IMR-90 (cell line): ENCODE results near the gene TRAPPC3. TPM values are rescaled to one million over a fixed set of nuclear protein-coding genes. Genes with fewer than 3 reads are reported as not detected.

Experiments
- ATAC-seq: fragments of 200-7000 bp; cut with Tn5 transposase; 2 replicates; pipeline ENCODE4 v1.9.1; 2020; ENCODE audit warnings: low read depth, mild to moderate bottlenecking, moderate library complexity
- BruUV-seq: library from RNA; stranded (reverse); fragments of 400-500 nt; replicated peaks from 2 replicates; lab custom pipeline; 2021; lab: Mats Ljungman, UMichigan
- CTCF ChIA-PET: fragments of 300-600 bp; formaldehyde crosslinking; extraction: SDS; loops from one replicate; lab custom pipeline; 2021; ENCODE audit warnings: antibody characterized with exemption; lab: Yijun Ruan, JAX
- POLR2A ChIA-PET: fragments of 300-600 bp; sonication (Branson Sonifier 250); formaldehyde crosslinking; loops from one replicate; lab custom pipeline; 2022; ENCODE audit warnings: antibody characterized with exemption; ENCODE audit not compliant: unreplicated experiment; lab: Charles Lee
- DNase-seq: peaks from one replicate; pipeline ENCODE4 v3.0.0; 2013
- H2AFZ ChIP-seq: replicated peaks from 2 replicates; pipeline ENCODE3; 2013; ENCODE audit warnings: low read length, mild to moderate bottlenecking; ENCODE audit not compliant: poor library complexity
- H2AK5ac ChIP-seq: 2 replicates; pipeline ENCODE4 v1.6.1; 2013; ENCODE audit warnings: low read depth, low read length, inconsistent platforms
- H2AK9ac ChIP-seq: replicated peaks from 2 replicates; pipeline ENCODE3; 2013; ENCODE audit warnings: mild to moderate bottlenecking, low read depth, low read length, moderate library complexity; ENCODE audit not compliant: poor library complexity
- H2BK120ac ChIP-seq: 2 replicates; pipeline ENCODE4 v1.6.1; 2013; ENCODE audit warnings: low read depth, low read length, inconsistent platforms
- H2BK15ac ChIP-seq: 3 replicates; pipeline ENCODE4 v1.6.1; 2013; ENCODE audit warnings: low read depth, low read length, inconsistent platforms
- H2BK20ac ChIP-seq: 2 replicates; pipeline ENCODE4 v1.6.1; 2013; ENCODE audit warnings: low read depth, mild to moderate bottlenecking, inconsistent platforms, low read length, moderate library complexity
- H2BK5ac ChIP-seq: 2 replicates; pipeline ENCODE4 v1.6.1; 2013; ENCODE audit warnings: mild to moderate bottlenecking, low read depth, low read length, inconsistent platforms; ENCODE audit not compliant: poor library complexity, severe bottlenecking
- H3K14ac ChIP-seq: replicated peaks from 2 replicates; pipeline ENCODE4 v1.6.1; 2013; ENCODE audit warnings: low read depth, low read length, inconsistent platforms
- H3K18ac ChIP-seq: 2 replicates; pipeline ENCODE4 v1.6.1; 2013; ENCODE audit warnings: low read depth, low read length, control low read depth
- H3K23ac ChIP-seq: 2 replicates; pipeline ENCODE4 v1.6.1; 2013; ENCODE audit warnings: low read depth, low read length, inconsistent platforms
- H3K27ac ChIP-seq: 2 replicates; pipeline ENCODE4 v1.5.1; 2013; ENCODE audit warnings: mild to moderate bottlenecking, control low read depth, low read length; ENCODE audit not compliant: insufficient read depth
- H3K27me3 ChIP-seq: 2 replicates; pipeline ENCODE4 v1.6.1; 2013; ENCODE audit warnings: low read length; ENCODE audit not compliant: control insufficient read depth, insufficient read depth
- H3K36me3 ChIP-seq: 2 replicates; pipeline ENCODE4 v1.6.1; 2013; ENCODE audit warnings: low read length, mixed read lengths; ENCODE audit not compliant: control insufficient read depth, insufficient read depth
- H3K4ac ChIP-seq: 2 replicates; pipeline ENCODE4 v1.6.1; 2013; ENCODE audit warnings: low read depth, low read length, inconsistent platforms
- H3K4me1 ChIP-seq: 2 replicates; pipeline ENCODE4 v1.6.1; 2013; ENCODE audit warnings: low read length, mixed read lengths; ENCODE audit not compliant: control insufficient read depth, insufficient read depth
- H3K4me2 ChIP-seq: 2 replicates; pipeline ENCODE4 v1.6.1; 2013; ENCODE audit warnings: low read depth, mild to moderate bottlenecking, control low read depth, low read length, moderate library complexity
- H3K4me3 ChIP-seq: 2 replicates; pipeline ENCODE4 v1.5.1; 2013; ENCODE audit warnings: low read depth, mild to moderate bottlenecking, control low read depth, low read length, moderate library complexity; ENCODE audit not compliant: insufficient read depth
- H3K56ac ChIP-seq: 2 replicates; pipeline ENCODE4 v1.6.1; 2013; ENCODE audit warnings: low read length, inconsistent platforms; ENCODE audit not compliant: insufficient read depth; ENCODE audit errors: extremely low read depth
- H3K79me1 ChIP-seq, 2 experiments: 2 replicates each; pipeline ENCODE4 v1.6.1; 2013; ENCODE audit warnings: low read length in 2 of 2, inconsistent platforms in 1 of 2, low read depth in 1 of 2
- H3K9ac ChIP-seq: 2 replicates; pipeline ENCODE4 v1.6.1; 2013; ENCODE audit warnings: low read depth, low read length, control low read depth
- H3K9me1 ChIP-seq: 2 replicates; pipeline ENCODE4 v1.6.1; 2013; ENCODE audit warnings: low read length, inconsistent platforms; ENCODE audit not compliant: insufficient read depth
- H3K9me3 ChIP-seq: 2 replicates; pipeline ENCODE4 v1.6.1; 2013; ENCODE audit warnings: low read length; ENCODE audit not compliant: control insufficient read depth, insufficient read depth
- H4K20me1 ChIP-seq: 2 replicates; pipeline ENCODE4 v1.6.1; 2013; ENCODE audit warnings: low read length, inconsistent platforms; ENCODE audit not compliant: insufficient read depth
- H4K5ac ChIP-seq: 2 replicates; pipeline ENCODE4 v1.6.1; 2013; ENCODE audit warnings: mild to moderate bottlenecking, low read depth, low read length, control low read depth
- H4K8ac ChIP-seq, 2 experiments: 2 replicates each; pipeline ENCODE4 v1.6.1; 2013; ENCODE audit warnings: low read depth in 2 of 2, low read length in 2 of 2, control low read depth in 1 of 2, inconsistent platforms in 1 of 2
- H4K91ac ChIP-seq: 2 replicates; pipeline ENCODE4 v1.6.1; 2013; ENCODE audit warnings: low read depth, low read length, inconsistent platforms; ENCODE audit not compliant: insufficient read depth
- BHLHE40 ChIP-seq: fragments of 150-350 bp; IDR thresholded peaks from 2 replicates; pipeline ENCODE4 v1.6.1; 2016; ENCODE audit warnings: mild to moderate bottlenecking, low read depth, low read length
- CEBPB ChIP-seq: IDR thresholded peaks from 2 replicates; pipeline ENCODE4 v1.6.1; 2012; ENCODE audit warnings: low read depth, low read length, improper control_type of control experiment
- CHD1 ChIP-seq: IDR thresholded peaks from 2 replicates; pipeline ENCODE4 v1.6.1; 2012; ENCODE audit warnings: low read depth, low read length, improper control_type of control experiment
- FOS ChIP-seq: fragments of 150-350 bp; IDR thresholded peaks from 2 replicates; pipeline ENCODE4 v1.6.1; 2016; ENCODE audit warnings: low read depth, low read length
- MAFK ChIP-seq: IDR thresholded peaks from 2 replicates; pipeline ENCODE4 v1.6.1; 2012; ENCODE audit warnings: low read depth, low read length, improper control_type of control experiment
- MAZ ChIP-seq: IDR thresholded peaks from 2 replicates; pipeline ENCODE4 v1.6.1; 2012; ENCODE audit warnings: low read depth, mild to moderate bottlenecking, low read length, improper control_type of control experiment, moderate library complexity, borderline replicate concordance
- MXI1 ChIP-seq: IDR thresholded peaks from 2 replicates; pipeline ENCODE4 v1.6.1; 2012; ENCODE audit warnings: low read depth, mild to moderate bottlenecking, low read length, moderate library complexity, borderline replicate concordance
- NFE2L2 ChIP-seq: fragments of 150-350 bp; IDR thresholded peaks from 2 replicates; pipeline ENCODE4 v1.6.1; 2016; ENCODE audit warnings: low read depth, mild to moderate bottlenecking, low read length
- POLR2A ChIP-seq: IDR thresholded peaks from 2 replicates; pipeline ENCODE4 v1.6.1; 2012; ENCODE audit warnings: mild to moderate bottlenecking, low read depth, low read length
- RAD21 ChIP-seq: IDR thresholded peaks from 2 replicates; pipeline ENCODE4 v1.6.1; 2012; ENCODE audit warnings: low read length, improper control_type of control experiment
- RCOR1 ChIP-seq: IDR thresholded peaks from 2 replicates; pipeline ENCODE4 v1.6.1; 2012; ENCODE audit warnings: mild to moderate bottlenecking, low read length, improper control_type of control experiment; ENCODE audit not compliant: insufficient replicate concordance
- RFX5 ChIP-seq: IDR thresholded peaks from 2 replicates; pipeline ENCODE4 v1.8.0; 2012; ENCODE audit warnings: low read depth, mild to moderate bottlenecking, low read length, moderate library complexity
- SMC3 ChIP-seq: fragments of 150-350 bp; IDR thresholded peaks from 2 replicates; pipeline ENCODE4 v1.6.1; 2016; ENCODE audit warnings: low read depth, mild to moderate bottlenecking, antibody characterized with exemption, low read length, moderate library complexity
- WGBS, 2 experiments: methylation state at CpG; one replicate each; pipeline versions ENCODE4 v1.1.5 to v1.1.7; 2013; ENCODE audit warnings: missing lambda C conversion rate in 2 of 2; ENCODE audit not compliant: insufficient read length in 1 of 2; ENCODE audit errors: extremely low coverage in 2 of 2; 5-methylcytosine and 5-hydroxymethylcytosine counted together
- dilution Hi-C: fragments of 300-500 bp; cut with HindIII; formaldehyde crosslinking; loops from one replicate; pipeline ENCODE4 v1.14.3; 2018; ENCODE audit warnings: low sequenced_read_pairs; ENCODE audit not compliant: unreplicated experiment
- in situ Hi-C: fragments of 300-500 bp; cut with MboI; formaldehyde crosslinking; loops from 3 replicates; pipeline ENCODE4 v1.14.3; 2019; ENCODE audit warnings: low sequenced_read_pairs, inconsistent platforms, mixed read lengths
- intact Hi-C: fragments of 100-400 bp; cut with micrococcal nuclease; formaldehyde crosslinking; loops from 2 replicates; pipeline ENCODE4 v1.10.0; 2022
- polyA plus RNA-seq, 3 experiments: library from polyadenylated mRNA; depleted of rRNA; stranded (reverse); fragments of >200 nt; gene quantifications; 2 replicates each; pipeline ENCODE4 v1.2.3, GENCODE V29; 2012; ENCODE audit warnings: low replicate concordance in 1 of 3
- total RNA-seq: library from RNA; depleted of rRNA; stranded (reverse); fragments of >200 nt; gene quantifications from 2 replicates; pipeline ENCODE4 v1.2.3, GENCODE V29; 2012
- TF ChIP-seq, protein P1 (sequence below): fragments of 150-350 bp; IDR thresholded peaks from 2 replicates; pipeline ENCODE4 v1.6.1; 2016; ENCODE audit warnings: low read depth, mild to moderate bottlenecking, low read length, moderate library complexity, borderline replicate concordance
- TF ChIP-seq, protein P2 (sequence below): fragments of 150-350 bp; IDR thresholded peaks from 2 replicates; pipeline ENCODE4 v1.6.1; 2017; ENCODE audit warnings: mild to moderate bottlenecking, antibody characterized with exemption, low read length, low read depth
- TF ChIP-seq, protein P3 (sequence below): conservative IDR thresholded peaks from 2 replicates; pipeline ENCODE4 v1.5.1; 2012; ENCODE audit warnings: mild to moderate bottlenecking, low read depth, low read length, improper control_type of control experiment

TRAPPC3 gene
- total and polyA plus RNA-seq, 2 of the 4 experiments (the other 2 are of a cell fraction): 76.0 to 77.8 TPM

DNA sequence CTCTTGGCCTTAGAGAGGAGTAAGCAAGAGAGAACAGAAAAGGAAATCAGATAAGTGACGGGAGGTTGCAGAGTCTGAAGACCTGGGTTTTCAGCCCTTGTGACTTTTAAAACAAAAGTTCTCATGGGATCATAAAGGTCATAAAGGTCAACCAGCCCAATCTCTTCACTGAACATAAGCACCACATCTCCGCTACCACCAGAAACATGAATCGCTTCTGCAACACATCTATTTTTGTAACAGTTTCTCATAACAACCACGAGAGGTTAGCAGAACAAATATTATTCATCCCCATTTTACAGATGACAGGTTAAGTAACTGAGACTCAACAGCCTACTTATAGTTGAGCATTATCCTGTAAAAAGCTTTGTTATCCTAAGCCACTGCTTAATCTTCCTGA, 5.9 kb downstream of the TRAPPC3 start:
- Histone ChIP-seq H3K9ac (no peak overlapping the region), H2AK9ac (no peak overlapping the region), H2AK5ac (no peak overlapping the region), H3K36me3 (peaks cover 7% of the 10 kb centered on the region), H3K4me3 (no peak overlapping the region), H4K8ac (no peak overlapping the region), H3K4me1 (no peaks in the 10 kb centered on the region; the same call in 1 of the 2 replicates), H3K4ac (no peak overlapping the region), H2BK120ac (no peak overlapping the region), H4K91ac (no peak overlapping the region), H3K27ac (no peak overlapping the region), H2BK20ac (no peak overlapping the region), H2AFZ (no peak overlapping the region), H3K18ac (no peak overlapping the region), H3K23ac (no peak overlapping the region), H3K9me3 (no peaks in the 10 kb centered on the region), H4K5ac (no peak overlapping the region), H2BK15ac (no peak overlapping the region), H3K56ac (no peak overlapping the region), H4K20me1 (peaks cover 12% of the 10 kb centered on the region; the same call in 1 of the 2 replicates), H2BK5ac (no peak overlapping the region), H3K79me1 (peaks cover 24 to 67% of the 10 kb centered on the region in 2 experiments), H3K9me1 (peaks cover 3% of the 10 kb centered on the region; the same call in 1 of the 2 replicates), H3K4me2 (no peak overlapping the region), H3K14ac (no peak overlapping the region), H3K27me3 (no peaks in the 10 kb centered on the region)
- CTCF ChIA-PET: no interaction called here
- POLR2A ChIA-PET: no interaction called here
- intact Hi-C loops (no loop called here), dilution Hi-C loops (no loop called here), in situ Hi-C loops (no loop called here)
- ATAC-seq (no peak), DNase-seq (no peak)
- BruUV-seq: no TSS peak
- TF ChIP-seq MAFK: no peak
- TF ChIP-seq MAZ: no peak
- TF ChIP-seq BHLHE40: no peak
- TF ChIP-seq RCOR1: no peak
- TF ChIP-seq CEBPB: no peak
- no peak for TF ChIP-seq MXI1
- TF ChIP-seq RAD21: no peak
- no peak for TF ChIP-seq FOS
- TF ChIP-seq, protein P1, sequence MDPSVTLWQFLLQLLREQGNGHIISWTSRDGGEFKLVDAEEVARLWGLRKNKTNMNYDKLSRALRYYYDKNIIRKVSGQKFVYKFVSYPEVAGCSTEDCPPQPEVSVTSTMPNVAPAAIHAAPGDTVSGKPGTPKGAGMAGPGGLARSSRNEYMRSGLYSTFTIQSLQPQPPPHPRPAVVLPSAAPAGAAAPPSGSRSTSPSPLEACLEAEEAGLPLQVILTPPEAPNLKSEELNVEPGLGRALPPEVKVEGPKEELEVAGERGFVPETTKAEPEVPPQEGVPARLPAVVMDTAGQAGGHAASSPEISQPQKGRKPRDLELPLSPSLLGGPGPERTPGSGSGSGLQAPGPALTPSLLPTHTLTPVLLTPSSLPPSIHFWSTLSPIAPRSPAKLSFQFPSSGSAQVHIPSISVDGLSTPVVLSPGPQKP: no peak
- TF ChIP-seq CHD1: no peak
- TF ChIP-seq POLR2A: no peak
- no peak for TF ChIP-seq SMC3
- no peak for TF ChIP-seq RFX5
- TF ChIP-seq NFE2L2: no peak
- TF ChIP-seq, protein P2, sequence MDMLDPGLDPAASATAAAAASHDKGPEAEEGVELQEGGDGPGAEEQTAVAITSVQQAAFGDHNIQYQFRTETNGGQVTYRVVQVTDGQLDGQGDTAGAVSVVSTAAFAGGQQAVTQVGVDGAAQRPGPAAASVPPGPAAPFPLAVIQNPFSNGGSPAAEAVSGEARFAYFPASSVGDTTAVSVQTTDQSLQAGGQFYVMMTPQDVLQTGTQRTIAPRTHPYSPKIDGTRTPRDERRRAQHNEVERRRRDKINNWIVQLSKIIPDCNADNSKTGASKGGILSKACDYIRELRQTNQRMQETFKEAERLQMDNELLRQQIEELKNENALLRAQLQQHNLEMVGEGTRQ: no peak
- TF ChIP-seq, protein P3, sequence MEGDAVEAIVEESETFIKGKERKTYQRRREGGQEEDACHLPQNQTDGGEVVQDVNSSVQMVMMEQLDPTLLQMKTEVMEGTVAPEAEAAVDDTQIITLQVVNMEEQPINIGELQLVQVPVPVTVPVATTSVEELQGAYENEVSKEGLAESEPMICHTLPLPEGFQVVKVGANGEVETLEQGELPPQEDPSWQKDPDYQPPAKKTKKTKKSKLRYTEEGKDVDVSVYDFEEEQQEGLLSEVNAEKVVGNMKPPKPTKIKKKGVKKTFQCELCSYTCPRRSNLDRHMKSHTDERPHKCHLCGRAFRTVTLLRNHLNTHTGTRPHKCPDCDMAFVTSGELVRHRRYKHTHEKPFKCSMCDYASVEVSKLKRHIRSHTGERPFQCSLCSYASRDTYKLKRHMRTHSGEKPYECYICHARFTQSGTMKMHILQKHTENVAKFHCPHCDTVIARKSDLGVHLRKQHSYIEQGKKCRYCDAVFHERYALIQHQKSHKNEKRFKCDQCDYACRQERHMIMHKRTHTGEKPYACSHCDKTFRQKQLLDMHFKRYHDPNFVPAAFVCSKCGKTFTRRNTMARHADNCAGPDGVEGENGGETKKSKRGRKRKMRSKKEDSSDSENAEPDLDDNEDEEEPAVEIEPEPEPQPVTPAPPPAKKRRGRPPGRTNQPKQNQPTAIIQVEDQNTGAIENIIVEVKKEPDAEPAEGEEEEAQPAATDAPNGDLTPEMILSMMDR: no peak
- WGBS, 2 experiments: 100% methylated on average over 3 of the region's 4 CpGs; no CpG with 5 or more reads in 1 of the 2 experiments
